GM18909 (cell line): ENCODE data around the gene GNA12.
"Not testable (repeated sequence)": the region's sequence is repeated elsewhere in the genome, so short reads cannot be mapped to it uniquely, and the experiment has no call there.

Experiments used
- ATAC-seq: cut with Tn5 transposase; IDR thresholded peaks from one replicate; pipeline ENCODE4 v1.9.1; 2021; ENCODE audit warnings: mild to moderate bottlenecking; ENCODE audit not compliant: unreplicated experiment, poor library complexity

Gene GNA12

DNA sequence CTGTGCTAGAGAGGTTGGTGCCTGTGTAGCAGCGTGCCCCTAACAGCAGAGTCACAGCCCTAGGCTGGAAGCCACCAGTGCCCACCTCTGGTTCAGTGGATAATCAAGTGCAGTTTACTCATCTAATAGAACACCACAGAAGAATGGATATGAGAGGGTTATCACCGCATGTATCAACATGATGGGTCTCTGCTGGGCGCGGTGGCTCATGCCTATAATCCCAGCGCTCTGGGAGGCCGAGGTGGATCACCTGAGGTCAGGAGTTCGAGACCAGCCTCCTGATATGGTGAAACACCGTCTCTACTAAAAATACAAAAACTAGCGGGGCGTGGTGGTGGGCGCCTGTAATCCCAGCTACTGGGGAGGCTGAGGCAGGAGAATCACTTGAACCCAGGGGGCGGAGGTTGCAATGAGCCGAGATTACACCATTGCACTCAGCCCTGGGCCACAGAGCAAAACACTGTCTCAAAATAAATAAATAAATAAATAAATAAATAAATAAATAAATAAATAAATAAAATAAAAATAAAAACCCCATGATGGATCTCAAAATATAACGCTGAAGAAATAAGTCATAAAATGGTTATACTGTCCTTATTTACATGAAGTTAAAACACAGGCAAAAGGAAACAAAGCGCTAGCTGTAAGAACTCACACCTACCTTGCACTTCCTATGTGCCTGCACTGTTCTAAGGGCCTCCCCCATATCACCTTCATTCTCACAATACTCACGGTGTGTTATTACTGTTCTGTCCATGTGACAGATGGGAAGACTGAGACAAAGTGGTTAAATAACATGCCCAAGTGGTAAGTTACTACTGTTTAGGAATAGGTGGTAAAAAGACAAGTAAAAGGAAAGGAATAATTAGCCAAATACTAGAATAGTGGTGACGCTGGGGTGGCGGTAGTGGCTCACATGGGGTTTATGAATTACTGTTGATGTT is 85.2 kb downstream of the GNA12 start:
- no peak for ATAC-seq

DNA sequence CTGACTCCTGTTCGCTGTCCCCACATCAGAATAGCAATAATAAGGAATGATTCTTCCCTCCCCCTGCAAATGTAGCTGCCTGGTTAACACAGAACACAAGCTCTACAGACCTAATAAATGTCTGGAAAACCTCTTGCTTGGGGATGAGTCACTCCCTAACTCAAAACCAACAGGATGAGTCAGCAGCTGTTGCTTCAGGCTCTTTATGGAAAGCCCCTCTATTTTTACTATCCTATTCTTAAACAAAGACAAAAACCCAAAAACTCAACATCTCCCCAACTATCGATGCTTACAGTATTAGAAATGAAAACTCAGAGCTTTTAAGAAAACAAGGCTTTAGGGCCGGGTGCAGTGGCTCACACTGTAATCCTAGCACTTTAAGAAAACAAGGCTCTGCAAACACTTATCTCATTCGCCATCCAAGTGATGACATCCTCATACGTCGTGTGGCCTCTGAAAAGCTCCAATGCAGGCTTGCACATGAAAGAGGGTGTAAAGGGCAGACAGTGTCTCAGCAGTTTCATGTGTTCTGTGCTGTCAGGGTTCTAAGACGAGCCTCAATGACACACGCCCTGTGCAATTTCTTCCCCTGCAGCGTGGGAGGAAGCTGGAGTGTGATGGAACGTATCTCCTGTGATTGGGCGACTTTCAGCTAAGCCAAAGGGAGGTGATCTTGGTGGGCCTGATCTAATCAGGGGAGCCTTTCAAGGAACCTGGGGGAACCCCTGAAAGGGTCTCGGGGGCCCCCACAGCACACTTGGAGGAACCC is 86.0 kb downstream of the GNA12 start:
- ATAC-seq: peak; percentile 84

- ATAC-seq: no peak
Observed at GRCh38 chr7:2757361-2757903, 86.7 kb downstream of the GNA12 start.

DNA sequence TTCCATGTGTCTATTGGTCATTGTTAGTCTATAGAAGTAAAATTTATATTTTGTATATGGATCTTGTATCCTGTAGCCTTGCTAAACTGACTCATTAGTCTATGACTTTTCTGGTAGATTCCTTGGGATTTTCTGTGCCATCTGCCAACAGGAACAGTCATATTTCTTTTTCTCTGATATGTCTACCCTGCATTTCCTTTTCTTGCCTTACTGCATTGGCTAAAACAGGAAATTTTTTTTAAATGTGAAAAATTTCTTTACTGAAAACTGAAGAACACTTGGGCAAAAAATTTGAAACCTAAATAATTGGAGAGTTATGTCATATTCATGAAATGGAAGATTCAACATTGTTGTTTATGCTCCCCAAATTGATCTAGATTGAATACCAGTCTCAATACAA is 88.6 kb downstream of the GNA12 start:
- ATAC-seq: no peak

GRCh38 chr7:2754912-2755311 is 89.2 kb downstream of the GNA12 start:
- no peak for ATAC-seq

GRCh38 chr7:2754086-2754485 is 90.0 kb downstream of the GNA12 start:
- ATAC-seq: no peak

DNA sequence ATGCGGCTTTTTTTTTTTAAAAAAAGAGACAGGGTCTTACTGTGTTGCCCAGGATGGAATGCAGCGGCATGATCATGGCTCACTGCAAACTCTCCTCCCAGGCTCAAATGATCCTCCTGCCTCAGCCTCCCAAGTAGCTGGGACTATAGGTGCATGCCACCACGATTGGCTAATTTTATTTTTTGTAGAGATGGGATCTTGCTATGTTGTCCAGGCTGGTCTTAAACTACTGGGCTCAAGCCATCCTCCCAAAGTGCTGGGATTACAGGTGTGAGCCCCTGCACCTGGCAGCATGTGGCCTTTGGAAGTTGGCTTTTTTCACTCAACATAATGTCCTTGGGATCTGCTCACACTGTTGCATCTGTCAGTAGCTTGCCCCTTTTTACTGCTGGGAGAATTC is 91.0 kb downstream of the GNA12 start:
- ATAC-seq: no peak

- no peak for ATAC-seq
Observed at GRCh38 chr7:2751086-2751485, 93.0 kb downstream of the GNA12 start.

- no peak for ATAC-seq
Observed at GRCh38 chr7:2750004-2750407, 94.1 kb downstream of the GNA12 start.

GRCh38 chr7:2748684-2749083 is 95.4 kb downstream of the GNA12 start:
- not testable (repeated sequence) for ATAC-seq

- not testable (repeated sequence) for ATAC-seq
Observed at GRCh38 chr7:2743523-2744185, 100.5 kb downstream of the GNA12 start.

DNA sequence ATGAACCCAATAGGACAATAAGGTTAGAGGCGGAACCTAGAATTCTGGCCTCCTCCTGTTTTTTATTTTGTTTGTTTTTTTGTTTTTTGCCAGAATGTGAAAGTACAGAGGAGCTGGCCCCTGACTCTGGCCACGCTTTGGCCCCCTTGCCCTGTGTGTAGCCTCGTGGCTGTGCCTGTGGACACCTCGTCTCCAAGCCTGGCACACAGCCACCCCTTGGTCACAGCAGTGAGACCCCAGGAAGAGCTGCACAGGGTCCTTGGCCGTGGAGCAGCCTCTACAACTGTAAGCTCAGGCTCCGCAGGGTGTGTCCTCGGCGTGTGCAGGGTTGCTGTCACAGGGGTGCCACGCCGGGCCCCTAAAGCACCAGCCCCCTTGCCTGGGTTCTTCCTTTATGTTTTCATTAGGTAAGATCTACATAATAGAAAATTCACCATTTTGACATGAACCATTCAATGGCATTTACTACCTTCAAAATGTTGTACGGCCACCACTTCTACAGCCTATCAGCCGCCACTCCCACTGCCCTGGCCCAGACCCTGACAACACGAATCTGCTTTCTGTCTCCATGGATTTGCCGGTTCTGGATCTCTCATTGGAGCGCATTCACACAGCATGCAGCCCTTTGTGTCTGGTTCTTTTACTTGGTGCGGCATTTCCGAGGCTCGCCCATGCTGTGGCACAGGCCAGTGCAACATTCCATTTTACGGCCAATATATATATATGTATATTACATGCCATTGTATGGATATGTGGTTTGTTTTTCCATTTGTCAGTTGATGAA is 105.2 kb downstream of the GNA12 start:
- no peak for ATAC-seq

DNA sequence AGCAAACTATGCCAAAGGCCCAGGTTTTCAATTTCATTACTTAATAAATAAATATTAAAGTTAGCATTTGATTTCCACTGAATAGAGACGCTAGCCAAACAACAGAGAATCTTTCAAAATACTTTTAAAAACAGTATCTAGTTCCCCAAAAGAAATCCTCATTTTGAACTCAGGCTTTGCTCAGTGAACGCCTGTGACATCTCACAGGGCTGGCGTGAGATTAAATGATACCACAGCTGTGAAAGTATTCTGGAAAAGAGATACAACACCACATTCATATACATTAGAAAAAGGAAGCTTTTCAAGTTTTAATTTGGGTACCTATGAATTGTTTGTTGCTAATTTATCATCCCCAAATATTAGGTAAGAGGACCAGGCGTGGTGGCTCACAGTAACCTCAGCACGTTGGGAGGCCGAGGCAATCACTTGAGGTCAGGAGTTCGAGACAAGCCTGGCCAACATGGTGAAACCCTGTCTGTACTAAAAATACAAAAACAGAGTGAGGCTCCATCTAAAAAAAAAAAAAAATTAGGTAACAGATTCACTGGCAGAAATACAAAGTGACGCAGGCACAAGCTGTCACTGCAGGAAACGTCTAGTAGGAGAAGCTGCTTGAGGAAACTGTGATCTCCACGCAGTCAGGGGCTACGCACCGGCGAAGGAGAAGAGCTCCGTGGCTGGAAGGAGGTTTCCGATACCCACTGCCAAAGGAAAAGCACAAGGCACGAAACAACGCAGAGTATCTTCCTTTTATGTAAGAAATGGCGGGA is 106.2 kb downstream of the GNA12 start:
- no peak for ATAC-seq

- ATAC-seq: not testable (repeated sequence)
Observed at GRCh38 chr7:2737005-2737743, 106.9 kb downstream of the GNA12 start.

- no peak for ATAC-seq
Observed at GRCh38 chr7:2736411-2736914, 107.6 kb downstream of the GNA12 start.

DNA sequence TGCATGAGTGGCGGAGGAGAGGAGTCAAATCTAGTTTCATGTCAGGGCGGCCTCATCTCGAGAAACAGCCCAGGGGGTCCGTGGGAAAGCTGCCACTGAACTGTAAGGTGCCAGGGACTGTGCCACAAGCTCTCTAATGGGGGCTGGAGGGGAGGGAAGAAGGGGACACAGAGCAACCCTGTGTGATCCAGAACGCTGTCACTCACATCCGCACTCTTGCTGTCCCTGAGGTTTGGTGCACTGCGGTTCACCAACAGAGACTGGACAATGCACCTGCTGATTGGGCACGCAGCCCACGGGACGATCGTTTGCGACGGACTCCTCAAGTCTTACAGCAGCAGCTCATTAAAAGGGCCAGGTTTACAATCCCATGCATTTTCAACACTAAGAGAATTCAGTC is 108.4 kb downstream of the GNA12 start:
- no peak for ATAC-seq

- ATAC-seq: no peak
Observed at GRCh38 chr7:2734751-2735571, 109.1 kb downstream of the GNA12 start.
